K562 (cell line): ENCODE data around the gene SMCO4. TPM values are rescaled to one million over a fixed set of nuclear protein-coding genes. Genes with fewer than 3 reads are reported as not detected.

Experiments
- BCL6 ChIP-seq: fragments of 250-450 bp; sonication (Bioruptor Pico); IDR thresholded peaks from 2 replicates; pipeline ENCODE4 v1.4.0; 2020
- CHD4 ChIP-seq: fragments of 200-600 bp; sonication (generic); IDR thresholded peaks from 3 replicates; pipeline ENCODE4 v1.6.1; 2012; ENCODE audit warnings: low read depth, mild to moderate bottlenecking, mixed read lengths, low read length, inconsistent platforms; ENCODE audit not compliant: insufficient read depth, insufficient replicate concordance, poor library complexity, severe bottlenecking
- EGR1 ChIP-seq: fragments of 450-650 bp; conservative IDR thresholded peaks from 2 replicates; pipeline ENCODE4 v1.6.1; 2017; ENCODE audit warnings: mild to moderate bottlenecking
- MAFF ChIP-seq: IDR thresholded peaks from 2 replicates; pipeline ENCODE4 v1.6.1; 2012; ENCODE audit warnings: low read length, improper control_type of control experiment
- MEIS2 ChIP-seq: fragments of 450-650 bp; IDR thresholded peaks from 2 replicates; pipeline ENCODE4 v1.6.1; 2014; ENCODE audit warnings: mild to moderate bottlenecking; ENCODE audit not compliant: partially characterized antibody
- MTA2 ChIP-seq: fragments of 450-650 bp; IDR thresholded peaks from 2 replicates; pipeline ENCODE4 v1.6.1; 2016; ENCODE audit warnings: low read depth
- NR4A1 ChIP-seq, 2 experiments: fragments of 250-450 bp in 1 of 2; fragments of 450-650 bp in 1 of 2; sonication (Bioruptor Pico) in 1 of 2; IDR thresholded peaks; 2 replicates each; pipeline versions ENCODE4 v1.4.0 to v1.6.1; 2016 to 2020; ENCODE audit warnings: mild to moderate bottlenecking in 2 of 2, missing compliant biosample characterization in 1 of 2, missing genetic modification characterization in 1 of 2, moderate library complexity in 1 of 2
- SIN3A ChIP-seq, 2 experiments: fragments of 150-350 bp in 1 of 2; IDR thresholded peaks; 2 replicates each; pipeline ENCODE4 v1.6.1; 2011 to 2016; ENCODE audit warnings: borderline replicate concordance in 2 of 2, low read depth in 2 of 2, low read length in 2 of 2, mild to moderate bottlenecking in 2 of 2, moderate library complexity in 2 of 2; ENCODE audit not compliant: control insufficient read depth in 1 of 2
- SUPT5H ChIP-seq: fragments of 450-650 bp; IDR thresholded peaks from 2 replicates; pipeline ENCODE4 v1.6.1; 2016
- TAF1 ChIP-seq: IDR thresholded peaks from 2 replicates; pipeline ENCODE4 v1.6.1; 2011; ENCODE audit warnings: mild to moderate bottlenecking, low read length, moderate library complexity; ENCODE audit not compliant: insufficient read depth, control insufficient read depth, severe bottlenecking; ENCODE audit errors: extremely low read depth
- TAF7 ChIP-seq: fragments of 450-650 bp; IDR thresholded peaks from 2 replicates; pipeline ENCODE4 v1.6.1; 2016; ENCODE audit warnings: missing genetic modification characterization, missing compliant biosample characterization
- TCF3 ChIP-seq: sonication (generic); formaldehyde crosslinking; IDR thresholded peaks from 2 replicates; pipeline ENCODE4 v1.4.0; 2020; ENCODE audit warnings: mild to moderate bottlenecking, missing genetic modification reagents
- ZNF561 ChIP-seq: fragments of 450-650 bp; formaldehyde crosslinking; conservative IDR thresholded peaks from 2 replicates; pipeline ENCODE4 v1.4.0; 2020; ENCODE audit warnings: mild to moderate bottlenecking, moderate library complexity
- ZNF778 ChIP-seq: fragments of 450-650 bp; formaldehyde crosslinking; IDR thresholded peaks from 2 replicates; pipeline ENCODE4 v1.4.0; 2020; ENCODE audit warnings: mild to moderate bottlenecking, moderate library complexity
- polyA plus RNA-seq, 8 experiments: library from polyadenylated mRNA; depleted of rRNA in 4 of 8; stranded (reverse) in 5 of 8; unstranded in 3 of 8; fragments of >200 nt; fragmentation: Nextera tagmentation in 2 of 8; fragmentation: Illumina TruSeq in 1 of 8; extraction: Ambion mirVana in 2 of 8; extraction: Trizol in 1 of 8; gene quantifications; 2 replicates each; pipeline versions ENCODE4 v1.2.1 to v1.2.3, GENCODE V29; 2011 to 2014; ENCODE audit warnings: inconsistent platforms in 1 of 8, missing spikeins in 1 of 8
- total RNA-seq, 7 experiments: library from RNA; depleted of rRNA in 6 of 7; stranded (reverse); fragments of >200 nt in 6 of 7; fragmentation: Illumina TruSeq in 2 of 7; extraction: Trizol in 2 of 7; gene quantifications; 2 replicates each; pipeline versions ENCODE4 v1.2.1 to v1.2.3, GENCODE V29; 2011 to 2021; ENCODE audit warnings: low replicate concordance in 1 of 7
- TF ChIP-seq, protein P1 (sequence below): fragments of 450-650 bp; IDR thresholded peaks from 2 replicates; pipeline ENCODE4 v1.6.1; 2016; ENCODE audit warnings: low read depth, mild to moderate bottlenecking, moderate library complexity
- TF ChIP-seq, protein P2 (sequence below): fragments of 250-450 bp; sonication (Bioruptor Pico); IDR thresholded peaks from 2 replicates; pipeline ENCODE4 v1.4.0; 2020; ENCODE audit warnings: borderline replicate concordance
- TF ChIP-seq, protein P3 (sequence below): IDR thresholded peaks from 3 replicates; pipeline ENCODE4 v1.6.1; 2011; ENCODE audit warnings: borderline replicate concordance, mild to moderate bottlenecking; ENCODE audit not compliant: insufficient read length, insufficient read depth
- TF ChIP-seq, protein P4 (sequence below): fragments of 250-450 bp; sonication (Bioruptor Pico); IDR thresholded peaks from 2 replicates; pipeline ENCODE4 v1.4.0; 2020
- TF ChIP-seq, protein P5 (sequence below), 3 experiments: fragments of 200-800 bp in 1 of 3; fragments of 250-450 bp in 1 of 3; fragments of 450-650 bp in 1 of 3; sonication (Bioruptor Pico) in 1 of 3; sonication (Bioruptor generic) in 1 of 3; formaldehyde crosslinking in 1 of 3; IDR thresholded peaks; 2 replicates each; pipeline versions ENCODE4 v1.6.1 to v1.8.0; 2016 to 2022; ENCODE audit warnings: mild to moderate bottlenecking in 2 of 3, missing genetic modification characterization in 2 of 3, missing compliant biosample characterization in 1 of 3, moderate library complexity in 1 of 3

Gene SMCO4
- total and polyA plus RNA-seq, 9 of the 15 experiments (the other 6 are each of a cell fraction or from before 2014, with no cell fraction given) = 1.8 to 27.8 (median 15.3) TPM

DNA sequence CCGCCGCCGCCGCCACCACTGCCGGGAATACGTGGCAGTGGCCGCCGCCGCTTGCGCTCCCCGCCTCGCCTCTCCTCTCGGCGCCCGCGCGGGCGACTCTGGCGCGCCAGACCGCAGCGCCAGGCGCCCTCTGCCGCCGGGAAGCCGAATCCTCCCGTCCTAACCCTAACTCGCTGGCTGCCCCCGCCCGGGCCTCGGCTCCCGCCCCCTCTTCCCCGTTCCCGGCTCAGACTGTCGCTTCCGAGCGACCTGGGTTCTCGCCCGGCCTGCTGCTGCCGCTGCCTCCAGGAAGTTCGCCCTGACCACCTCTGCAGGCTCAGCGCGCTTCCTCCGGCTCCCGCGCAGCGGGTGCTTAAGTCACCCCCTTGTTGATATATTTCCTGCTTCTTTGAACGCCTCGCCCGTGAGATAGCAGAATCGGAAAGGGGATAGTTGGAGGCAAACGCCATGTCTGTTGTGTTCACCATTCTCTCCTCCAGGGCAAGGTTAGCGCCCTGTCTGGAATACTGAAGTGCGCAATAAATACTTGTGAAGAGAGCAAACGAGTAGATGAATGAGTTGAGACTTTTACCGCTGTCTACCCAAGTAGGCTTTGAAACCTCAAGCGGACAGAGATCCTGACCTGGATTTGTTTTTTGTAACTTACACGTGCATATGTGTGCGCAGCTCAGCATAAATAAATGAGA, at the start of gene SMCO4 (continued):
- TF ChIP-seq, protein P1, sequence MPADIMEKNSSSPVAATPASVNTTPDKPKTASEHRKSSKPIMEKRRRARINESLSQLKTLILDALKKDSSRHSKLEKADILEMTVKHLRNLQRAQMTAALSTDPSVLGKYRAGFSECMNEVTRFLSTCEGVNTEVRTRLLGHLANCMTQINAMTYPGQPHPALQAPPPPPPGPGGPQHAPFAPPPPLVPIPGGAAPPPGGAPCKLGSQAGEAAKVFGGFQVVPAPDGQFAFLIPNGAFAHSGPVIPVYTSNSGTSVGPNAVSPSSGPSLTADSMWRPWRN = no peak
- TF ChIP-seq TCF3 (CRISPR knock-in tag) = no peak
- TF ChIP-seq, protein P2, sequence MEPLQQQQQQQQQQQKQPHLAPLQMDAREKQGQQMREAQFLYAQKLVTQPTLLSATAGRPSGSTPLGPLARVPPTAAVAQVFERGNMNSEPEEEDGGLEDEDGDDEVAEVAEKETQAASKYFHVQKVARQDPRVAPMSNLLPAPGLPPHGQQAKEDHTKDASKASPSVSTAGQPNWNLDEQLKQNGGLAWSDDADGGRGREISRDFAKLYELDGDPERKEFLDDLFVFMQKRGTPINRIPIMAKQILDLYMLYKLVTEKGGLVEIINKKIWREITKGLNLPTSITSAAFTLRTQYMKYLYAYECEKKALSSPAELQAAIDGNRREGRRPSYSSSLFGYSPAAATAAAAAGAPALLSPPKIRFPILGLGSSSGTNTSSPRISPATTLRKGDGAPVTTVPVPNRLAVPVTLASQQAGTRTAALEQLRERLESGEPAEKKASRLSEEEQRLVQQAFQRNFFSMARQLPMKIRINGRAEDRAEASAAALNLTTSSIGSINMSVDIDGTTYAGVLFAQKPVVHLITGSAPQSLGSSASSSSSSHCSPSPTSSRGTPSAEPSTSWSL = no peak
- 0 out of 2 replicates have a peak, but pooled peaks have one; percentile 40 for TF ChIP-seq SUPT5H
- TF ChIP-seq, protein P3, sequence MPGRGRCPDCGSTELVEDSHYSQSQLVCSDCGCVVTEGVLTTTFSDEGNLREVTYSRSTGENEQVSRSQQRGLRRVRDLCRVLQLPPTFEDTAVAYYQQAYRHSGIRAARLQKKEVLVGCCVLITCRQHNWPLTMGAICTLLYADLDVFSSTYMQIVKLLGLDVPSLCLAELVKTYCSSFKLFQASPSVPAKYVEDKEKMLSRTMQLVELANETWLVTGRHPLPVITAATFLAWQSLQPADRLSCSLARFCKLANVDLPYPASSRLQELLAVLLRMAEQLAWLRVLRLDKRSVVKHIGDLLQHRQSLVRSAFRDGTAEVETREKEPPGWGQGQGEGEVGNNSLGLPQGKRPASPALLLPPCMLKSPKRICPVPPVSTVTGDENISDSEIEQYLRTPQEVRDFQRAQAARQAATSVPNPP = no peak
- no peak for TF ChIP-seq ZNF561 (CRISPR knock-in tag)
- TF ChIP-seq ZNF778 (CRISPR knock-in tag) = no peak
- TF ChIP-seq MAFF = no peak
- no peak for TF ChIP-seq MEIS2
- no peak for TF ChIP-seq BCL6 (CRISPR knock-in tag)
- peak; percentile 83 for TF ChIP-seq EGR1
- TF ChIP-seq CHD4 = no peak
- TF ChIP-seq, protein P4, sequence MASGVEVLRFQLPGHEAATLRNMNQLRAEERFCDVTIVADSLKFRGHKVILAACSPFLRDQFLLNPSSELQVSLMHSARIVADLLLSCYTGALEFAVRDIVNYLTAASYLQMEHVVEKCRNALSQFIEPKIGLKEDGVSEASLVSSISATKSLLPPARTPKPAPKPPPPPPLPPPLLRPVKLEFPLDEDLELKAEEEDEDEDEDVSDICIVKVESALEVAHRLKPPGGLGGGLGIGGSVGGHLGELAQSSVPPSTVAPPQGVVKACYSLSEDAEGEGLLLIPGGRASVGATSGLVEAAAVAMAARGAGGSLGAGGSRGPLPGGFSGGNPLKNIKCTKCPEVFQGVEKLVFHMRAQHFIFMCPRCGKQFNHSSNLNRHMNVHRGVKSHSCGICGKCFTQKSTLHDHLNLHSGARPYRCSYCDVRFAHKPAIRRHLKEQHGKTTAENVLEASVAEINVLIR (CRISPR knock-in tag) = no peak
- TF ChIP-seq TAF7 (tag) = no peak
- no peak for TF ChIP-seq NR4A1 (CRISPR knock-in tag; IDR thresholded peaks at IDR 0.05)
- TF ChIP-seq NR4A1 (tag; IDR thresholded peaks at IDR 0.05) = no peak
- TF ChIP-seq TAF1 = peak; percentile 48
- no peak for TF ChIP-seq MTA2
- 0 out of 4 replicates have a peak, but pooled peaks have one; percentile 20 to 39 for TF ChIP-seq SIN3A (IDR thresholded peaks at IDR 0.05; ENCODE audit: borderline replicate concordance in 2 of 2, control insufficient read depth in 1 of 2, low read depth in 2 of 2, low read length in 2 of 2)
- TF ChIP-seq, protein P5, sequence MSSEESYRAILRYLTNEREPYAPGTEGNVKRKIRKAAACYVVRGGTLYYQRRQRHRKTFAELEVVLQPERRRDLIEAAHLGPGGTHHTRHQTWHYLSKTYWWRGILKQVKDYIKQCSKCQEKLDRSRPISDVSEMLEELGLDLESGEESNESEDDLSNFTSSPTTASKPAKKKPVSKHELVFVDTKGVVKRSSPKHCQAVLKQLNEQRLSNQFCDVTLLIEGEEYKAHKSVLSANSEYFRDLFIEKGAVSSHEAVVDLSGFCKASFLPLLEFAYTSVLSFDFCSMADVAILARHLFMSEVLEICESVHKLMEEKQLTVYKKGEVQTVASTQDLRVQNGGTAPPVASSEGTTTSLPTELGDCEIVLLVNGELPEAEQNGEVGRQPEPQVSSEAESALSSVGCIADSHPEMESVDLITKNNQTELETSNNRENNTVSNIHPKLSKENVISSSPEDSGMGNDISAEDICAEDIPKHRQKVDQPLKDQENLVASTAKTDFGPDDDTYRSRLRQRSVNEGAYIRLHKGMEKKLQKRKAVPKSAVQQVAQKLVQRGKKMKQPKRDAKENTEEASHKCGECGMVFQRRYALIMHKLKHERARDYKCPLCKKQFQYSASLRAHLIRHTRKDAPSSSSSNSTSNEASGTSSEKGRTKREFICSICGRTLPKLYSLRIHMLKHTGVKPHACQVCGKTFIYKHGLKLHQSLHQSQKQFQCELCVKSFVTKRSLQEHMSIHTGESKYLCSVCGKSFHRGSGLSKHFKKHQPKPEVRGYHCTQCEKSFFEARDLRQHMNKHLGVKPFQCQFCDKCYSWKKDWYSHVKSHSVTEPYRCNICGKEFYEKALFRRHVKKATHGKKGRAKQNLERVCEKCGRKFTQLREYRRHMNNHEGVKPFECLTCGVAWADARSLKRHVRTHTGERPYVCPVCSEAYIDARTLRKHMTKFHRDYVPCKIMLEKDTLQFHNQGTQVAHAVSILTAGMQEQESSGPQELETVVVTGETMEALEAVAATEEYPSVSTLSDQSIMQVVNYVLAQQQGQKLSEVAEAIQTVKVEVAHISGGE (CRISPR knock-in tag; IDR thresholded peaks at IDR 0.05) = no peak
